GM21515 (cell line): ENCODE data around the gene TOLLIP.

Experiments used
- ATAC-seq: cut with Tn5 transposase; IDR thresholded peaks from one replicate; pipeline ENCODE4 v1.9.1; 2021; ENCODE audit not compliant: unreplicated experiment

Gene TOLLIP

GRCh38 chr11:1299621-1300020 is 9.8 kb downstream of the TOLLIP start:
- no peak for ATAC-seq

- ATAC-seq: no peak
These were observed 10.5 kb downstream of the TOLLIP start for GRCh38 chr11:1298695-1299492.

DNA sequence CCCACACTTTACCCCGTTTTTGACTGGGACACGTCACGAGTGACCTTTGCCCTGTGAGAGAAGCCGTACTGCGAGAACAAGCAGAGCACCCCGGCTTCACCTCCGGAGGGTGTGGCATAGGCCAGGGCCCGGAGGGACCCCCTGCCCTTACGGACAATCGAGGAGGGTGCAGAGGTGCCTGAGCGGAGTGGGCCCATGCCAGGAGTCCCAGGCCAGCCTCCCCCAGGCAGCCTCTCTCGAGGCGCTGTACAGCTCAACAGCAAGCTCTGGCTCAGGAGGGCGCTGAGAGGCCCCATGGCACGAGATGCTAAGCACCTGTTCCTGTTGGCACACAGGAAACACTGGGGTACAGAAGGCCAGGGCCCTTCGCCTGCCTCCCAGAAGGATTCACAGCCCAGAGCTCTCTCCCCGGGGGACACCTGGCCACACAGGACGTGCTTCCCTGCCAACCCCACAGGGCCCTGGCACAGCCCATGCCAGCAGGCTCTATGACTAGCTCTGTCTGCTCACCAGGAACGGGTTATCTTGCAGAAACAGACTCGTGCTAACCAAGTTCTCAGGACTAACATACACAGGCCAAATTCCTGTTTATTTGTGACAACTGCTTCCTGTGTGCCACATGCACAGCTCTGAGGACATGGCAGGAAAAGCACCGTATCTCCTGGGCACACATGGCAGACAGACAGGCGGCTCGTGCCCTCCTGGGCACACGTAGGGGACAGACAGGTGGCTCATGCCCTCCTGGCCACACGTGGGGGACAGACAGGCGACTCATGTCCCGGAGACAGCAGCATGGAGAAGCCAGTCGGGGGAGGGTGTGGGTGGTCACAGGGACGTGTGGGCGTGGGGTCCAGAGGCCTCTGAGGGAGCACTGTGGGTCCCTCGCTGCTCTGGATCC is 11.6 kb downstream of the TOLLIP start:
- no peak for ATAC-seq

DNA sequence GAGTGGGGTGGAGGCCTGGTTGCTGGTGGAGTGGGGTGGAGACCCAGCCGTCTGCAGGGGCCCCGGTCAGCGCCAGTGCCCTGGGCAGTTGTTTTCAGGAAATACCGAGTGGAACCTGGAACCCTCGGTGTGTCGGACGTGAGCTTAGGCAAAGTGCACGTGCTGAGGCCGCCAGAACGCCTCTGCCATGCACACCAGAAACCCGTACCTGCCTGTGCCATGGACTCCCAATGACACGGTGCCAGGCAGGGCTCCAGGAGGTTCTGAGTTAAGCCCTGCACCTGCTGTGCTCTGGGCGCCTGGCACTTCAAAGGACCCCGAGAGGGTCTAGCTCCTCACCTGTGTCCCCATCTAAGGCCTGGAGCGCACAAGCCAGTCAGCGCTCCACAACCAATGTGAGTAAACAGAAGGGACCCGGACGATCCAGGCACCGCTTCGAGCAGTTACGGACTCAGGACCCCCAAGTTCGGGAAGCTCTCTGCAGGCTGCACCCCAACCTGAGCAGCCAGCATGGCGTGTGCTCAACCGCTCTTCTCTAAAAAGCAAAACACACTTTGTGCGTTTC is 12.3 kb downstream of the TOLLIP start:
- no peak for ATAC-seq

DNA sequence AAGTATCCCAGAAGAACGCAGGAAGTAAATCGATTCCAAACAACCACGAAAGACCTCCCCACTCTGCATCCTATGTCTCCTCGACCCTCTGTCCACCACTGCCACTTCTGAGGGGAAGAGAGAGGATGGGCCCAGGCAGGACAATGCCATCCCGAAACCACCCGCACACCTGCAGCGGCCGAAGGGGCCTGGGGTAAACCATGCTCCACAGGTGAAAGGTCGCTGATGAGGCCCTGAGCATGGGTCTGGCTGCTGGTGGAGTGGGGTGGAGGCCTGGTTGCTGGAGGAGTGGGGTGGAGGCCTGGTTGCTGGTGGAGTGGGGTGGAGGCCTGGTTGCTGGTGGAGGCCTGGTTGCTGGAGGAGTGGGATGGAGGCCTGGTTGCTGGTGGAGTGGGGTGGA is 13.1 kb downstream of the TOLLIP start:
- no peak for ATAC-seq

DNA sequence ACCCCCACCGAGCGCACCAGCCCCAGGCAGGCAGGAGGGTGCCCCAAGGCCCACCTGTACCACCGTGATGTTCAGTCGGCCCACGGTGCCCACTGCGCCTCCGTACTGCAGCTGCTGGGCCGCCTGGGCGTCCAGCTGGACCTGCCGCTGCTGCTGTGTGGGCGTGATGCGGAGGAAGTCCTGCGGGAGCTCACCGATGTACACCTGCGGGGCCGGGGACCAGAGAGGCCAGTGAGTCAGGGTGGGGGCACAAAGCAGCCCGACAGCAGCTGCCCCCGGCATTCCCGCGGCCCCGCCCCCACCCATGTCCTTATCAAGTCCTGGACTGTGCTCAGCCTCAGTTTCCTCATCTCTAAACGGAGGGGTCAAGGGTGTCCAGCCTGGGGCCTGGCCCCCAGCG is 13.8 kb downstream of the TOLLIP start:
- ATAC-seq: no peak

DNA sequence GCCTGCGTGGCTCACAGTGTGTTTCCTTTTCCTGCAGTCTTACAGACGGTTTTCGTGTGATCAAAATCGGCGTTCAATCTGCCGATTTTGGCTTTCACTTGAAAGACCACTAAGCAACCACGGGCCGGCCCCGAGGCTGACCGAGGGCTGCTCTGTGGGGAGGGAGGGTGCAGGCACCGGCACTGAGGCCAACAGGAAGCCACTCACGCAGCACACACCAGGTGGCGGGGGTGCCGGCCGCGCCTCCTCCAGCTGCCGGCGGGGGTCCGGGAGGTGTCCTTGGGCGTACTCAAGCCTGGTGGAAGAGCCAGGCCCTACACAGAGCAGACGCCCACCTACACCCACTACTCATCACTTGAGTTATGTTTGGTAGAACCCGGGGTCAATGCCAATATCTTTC is 14.3 kb downstream of the TOLLIP start:
- no peak for ATAC-seq

- no peak for ATAC-seq
These were observed 15.8 kb downstream of the TOLLIP start for GRCh38 chr11:1293619-1294015.

DNA sequence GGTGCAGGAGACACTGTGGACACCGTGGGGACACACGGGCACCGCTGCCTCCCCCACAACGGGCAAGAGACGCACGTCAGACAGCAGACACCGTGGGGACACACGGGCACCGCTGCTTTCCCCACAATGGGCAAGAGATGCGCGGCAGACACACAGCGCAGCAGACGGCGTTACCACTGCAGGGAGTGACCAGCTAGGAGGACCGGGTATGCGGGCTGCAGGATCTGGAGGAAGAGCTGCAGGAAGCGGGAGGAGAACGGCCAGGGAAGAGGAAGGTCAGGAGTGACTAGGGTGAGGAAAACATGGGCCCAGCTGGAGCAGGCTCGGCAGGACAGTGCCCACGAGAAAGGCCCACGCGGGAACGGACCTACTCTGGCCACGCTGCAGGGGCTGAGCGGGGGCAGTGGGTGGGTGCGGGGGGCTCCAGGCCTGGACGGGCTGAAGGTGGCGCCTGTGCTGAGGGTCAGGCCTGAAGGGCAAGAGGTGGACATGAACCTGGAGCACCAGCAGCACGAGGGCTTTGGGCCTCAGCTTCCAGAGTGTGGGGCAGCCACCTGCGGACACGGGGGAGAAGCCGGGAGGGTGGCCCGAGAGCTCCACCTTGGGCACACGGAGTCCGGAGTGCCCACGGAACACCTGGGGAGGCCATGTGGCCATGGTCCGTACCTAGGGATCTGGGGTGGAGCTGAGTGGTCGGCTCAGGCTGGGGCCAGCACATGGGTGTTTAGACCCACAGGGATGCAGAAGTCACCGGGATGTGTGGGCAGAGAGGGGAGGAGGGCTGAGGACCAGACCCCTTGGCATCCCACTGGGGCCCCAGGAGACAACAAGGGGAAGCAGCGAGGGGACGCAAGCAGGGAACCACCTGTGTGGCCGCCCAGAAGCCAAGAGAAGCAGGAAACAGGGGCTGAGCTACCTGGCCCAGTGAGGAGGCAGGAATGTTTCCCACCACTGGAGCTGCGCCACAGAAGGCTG is 16.5 kb downstream of the TOLLIP start:
- ATAC-seq: no peak

- ATAC-seq: no peak
These were observed 17.3 kb downstream of the TOLLIP start for GRCh38 chr11:1292018-1292643.

DNA sequence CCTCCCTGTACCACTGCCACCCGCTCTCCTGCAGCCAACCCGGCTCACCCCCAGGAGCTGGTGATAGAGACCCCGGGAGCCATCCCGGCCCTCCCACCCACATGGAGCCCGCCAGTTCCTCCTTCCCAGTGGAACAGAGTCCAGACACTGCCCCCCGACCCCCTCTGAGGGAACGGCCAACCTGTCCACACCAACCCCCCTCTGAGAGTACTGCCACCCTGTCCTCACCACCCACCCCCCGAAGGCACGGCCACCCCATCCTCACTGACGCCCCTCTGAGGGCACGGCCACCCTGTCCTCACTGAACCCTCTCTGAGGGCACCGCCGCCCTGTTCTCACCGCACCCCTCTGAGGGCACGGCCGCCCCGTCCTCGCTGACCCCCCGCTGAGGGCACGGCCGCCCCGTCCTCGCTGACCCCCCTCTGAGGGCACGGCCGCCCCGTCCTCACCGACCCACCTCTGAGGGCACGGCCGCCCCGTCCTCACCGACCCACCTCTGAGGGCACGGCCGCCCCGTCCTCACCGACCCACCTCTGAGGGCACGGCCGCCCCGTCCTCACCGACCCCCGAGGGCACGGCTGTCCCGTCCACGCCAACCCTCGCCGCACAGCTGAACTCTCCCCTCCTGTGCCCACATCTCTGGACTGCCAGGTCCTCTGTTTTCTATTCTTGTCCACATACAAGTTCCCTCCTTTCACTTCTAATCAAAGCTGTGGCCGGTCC is 18.0 kb downstream of the TOLLIP start:
- no peak for ATAC-seq

- no peak for ATAC-seq
These were observed 19.1 kb downstream of the TOLLIP start for GRCh38 chr11:1290052-1291040.

DNA sequence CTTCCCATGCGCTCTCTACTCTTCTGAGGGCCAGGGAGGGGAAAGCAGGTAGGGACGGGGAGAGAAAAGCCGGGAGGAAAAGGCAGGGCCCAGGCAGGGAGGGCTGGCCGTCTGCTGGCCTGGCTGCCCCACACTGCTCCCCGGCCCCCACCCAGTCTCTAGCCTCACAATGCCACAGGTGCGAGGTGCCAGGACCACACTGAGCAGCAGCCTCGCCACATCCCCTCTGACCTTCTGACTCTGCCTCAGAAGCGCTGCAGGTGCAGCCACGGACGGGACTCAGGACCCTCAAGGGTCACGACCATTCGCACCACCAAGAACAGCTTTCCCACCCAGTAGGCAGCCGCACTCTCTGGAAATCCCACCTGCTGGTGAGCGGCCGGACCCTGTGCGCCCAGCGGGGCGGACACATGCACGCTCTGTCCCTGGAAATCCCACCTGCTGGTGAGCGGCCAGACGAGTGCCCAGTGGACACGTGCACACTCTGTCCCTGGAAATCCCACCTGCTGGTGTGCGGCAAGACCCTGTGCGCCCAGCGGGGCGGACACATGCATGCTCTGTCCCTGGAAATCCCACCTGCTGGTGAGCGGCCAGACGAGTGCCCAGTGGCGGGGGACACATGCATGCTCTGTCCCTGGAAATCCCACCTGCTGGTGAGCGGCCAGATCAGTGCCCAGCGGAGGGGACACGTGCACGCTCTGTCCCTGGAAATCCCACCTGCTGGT is 20.1 kb downstream of the TOLLIP start:
- no peak for ATAC-seq

DNA sequence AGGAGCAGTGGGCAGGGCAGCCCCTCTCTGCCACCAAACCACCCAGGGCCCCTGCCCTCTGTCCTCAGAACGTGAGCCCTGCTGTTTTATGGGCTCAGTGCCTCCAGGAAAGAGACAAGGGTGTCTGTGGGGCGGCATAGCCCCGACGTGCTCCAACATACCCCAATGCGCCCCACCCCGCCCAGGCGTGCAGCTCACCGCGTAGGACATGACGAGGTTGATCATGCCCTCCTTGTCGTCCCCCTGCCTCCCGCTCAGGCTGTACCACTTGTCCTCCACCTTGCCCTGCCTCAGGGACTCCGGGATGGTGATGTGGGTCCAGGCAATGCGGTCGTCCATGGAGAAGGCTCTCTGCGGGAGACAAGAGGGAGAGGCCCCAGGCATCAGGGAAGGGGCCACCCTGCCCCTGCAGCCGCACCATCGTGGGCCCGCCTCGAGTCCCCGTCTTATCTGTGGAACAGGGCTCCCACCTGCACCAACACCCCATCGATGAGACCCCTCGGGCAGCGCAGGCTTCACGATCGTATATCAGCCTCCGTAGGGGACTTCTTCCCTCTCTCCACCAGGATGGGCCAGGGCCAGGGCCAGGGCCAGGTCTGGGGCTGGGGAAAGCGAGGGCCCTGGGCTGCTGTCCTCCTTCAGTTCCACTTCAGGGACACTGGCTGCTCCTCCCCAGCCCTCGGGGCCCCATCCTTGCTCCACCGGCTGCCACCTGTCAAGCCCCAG is 20.8 kb downstream of the TOLLIP start:
- no peak for ATAC-seq

DNA sequence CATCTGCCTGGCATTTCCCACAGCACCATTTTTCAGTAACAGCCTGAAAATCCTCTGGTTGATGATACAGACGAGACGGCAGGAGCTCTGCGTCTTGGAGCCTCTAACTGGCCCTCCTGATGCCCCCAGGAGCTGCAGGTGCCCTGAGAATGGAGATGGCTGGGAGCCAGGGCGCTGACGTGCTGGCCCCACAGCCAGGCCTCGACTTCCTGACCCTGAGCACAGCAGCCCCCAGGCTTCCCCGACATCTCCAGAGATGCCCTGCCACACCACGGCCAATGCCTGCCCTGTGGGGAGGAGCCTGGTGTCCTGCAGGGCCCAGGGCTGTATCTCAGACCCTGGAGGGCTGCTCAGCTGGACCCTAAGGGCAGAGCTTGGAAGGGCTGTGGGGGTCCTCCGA is 21.5 kb downstream of the TOLLIP start:
- ATAC-seq: no peak

GRCh38 chr11:1285876-1286275 is 23.6 kb downstream of the TOLLIP start:
- ATAC-seq: no peak

DNA sequence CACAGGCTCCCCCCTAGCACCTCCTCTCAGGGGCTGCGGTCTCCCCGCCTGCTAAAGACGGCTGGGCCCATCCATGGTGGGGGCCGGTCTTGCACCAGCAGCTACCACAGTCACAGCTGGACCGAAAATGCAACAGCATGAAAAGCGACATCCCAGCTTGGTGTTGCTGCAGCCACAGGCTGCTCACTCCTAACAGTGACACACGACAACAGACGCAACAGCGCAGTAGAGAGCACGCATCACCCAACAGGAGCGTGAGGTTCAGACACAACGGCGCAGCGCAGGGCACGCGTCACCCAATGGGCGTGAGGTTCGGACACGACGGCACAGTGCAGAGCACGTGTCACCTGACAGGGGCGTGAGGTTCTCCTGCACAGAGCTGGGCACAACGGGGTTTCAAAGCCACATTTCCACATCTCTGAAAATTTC is 24.1 kb downstream of the TOLLIP start:
- ATAC-seq: no peak
